Peyer's patch (tissue), 4 donors: ENCODE results near the gene VPS45. TPM values are rescaled to one million over a fixed set of nuclear protein-coding genes. Genes with fewer than 3 reads are reported as not detected.
"Not testable (repeated sequence)": the region's sequence is repeated elsewhere in the genome, so short reads cannot be mapped to it uniquely, and the experiment has no call there.

Experiments
- DNase-seq, 3 donors: peaks; one replicate each; pipeline ENCODE4 v3.0.0-alpha.2; 2017 to 2019
- H3K27ac ChIP-seq, 4 donors: fragments of 200-600 bp; sonication (generic); one replicate each; pipeline ENCODE4 v1.5.1; 2016 to 2019
- H3K27me3 ChIP-seq, 2 donors: fragments of 200-600 bp; sonication (generic); one replicate each; pipeline ENCODE4 v1.5.1; 2019
- H3K36me3 ChIP-seq, 3 donors: fragments of 200-600 bp; sonication (generic); one replicate each; pipeline ENCODE4 v1.5.1; 2016 to 2019
- H3K4me1 ChIP-seq, 4 donors: fragments of 200-600 bp; sonication (generic); one replicate each; pipeline ENCODE4 v1.5.1; 2016 to 2019
- H3K4me3 ChIP-seq, 4 donors: fragments of 200-600 bp; sonication (generic); 1 replicate in 3 of 4; 2 replicates in 1 of 4; pipeline ENCODE4 v1.5.1; 2016 to 2019; ENCODE audit warnings: mild to moderate bottlenecking in 1 of 4
- H3K9me3 ChIP-seq, 4 donors: fragments of 200-600 bp; sonication (generic); one replicate each; pipeline ENCODE4 v1.5.1; 2016 to 2019; ENCODE audit warnings: mild to moderate bottlenecking in 1 of 4
- CTCF ChIP-seq, 6 experiments: fragments of 450-650 bp in 4 of 6; fragments of 200-600 bp in 2 of 6; sonication (generic) in 1 of 6; IDR thresholded peaks; one replicate each; pipeline ENCODE4 v1.5.1; 2017 to 2019; ENCODE audit warnings: antibody characterized with exemption in 6 of 6, mild to moderate bottlenecking in 3 of 6, moderate library complexity in 1 of 6
- POLR2A ChIP-seq, 2 donors: fragments of 450-650 bp; IDR thresholded peaks; one replicate each; pipeline ENCODE4 v1.5.1; 2017; ENCODE audit warnings: antibody characterized with exemption in 2 of 2, mild to moderate bottlenecking in 2 of 2, moderate library complexity in 2 of 2
- total RNA-seq, 4 donors: library from RNA; depleted of rRNA; stranded (reverse); fragments of >200 nt; gene quantifications; one replicate each; pipeline ENCODE4 v1.1.0, GENCODE V29; 2016

Gene VPS45
- total RNA-seq, 4 donors from 2014 or later, result 36.1 to 70.1 (median 42.0) TPM

GRCh38 chr1:150126811-150127210, 59.2 kb downstream of the VPS45 start:
- no peak overlapping the region for H3K27ac ChIP-seq
- H3K4me3 ChIP-seq, result no peak overlapping the region
- H3K27me3 ChIP-seq, result no peaks in the 10 kb centered on the region
- H3K4me1 ChIP-seq, result no peaks in the 10 kb centered on the region
- DNase-seq, result no peak
- H3K9me3 ChIP-seq, result no peaks in the 10 kb centered on the region
- TF ChIP-seq POLR2A (IDR thresholded peaks at IDR 0.05) (no peak), CTCF (IDR thresholded peaks at IDR 0.05) (no peak)
- H3K36me3 ChIP-seq, result peaks cover 0 to 7% (median 0%) of the 10 kb centered on the region in 3 donors

DNA sequence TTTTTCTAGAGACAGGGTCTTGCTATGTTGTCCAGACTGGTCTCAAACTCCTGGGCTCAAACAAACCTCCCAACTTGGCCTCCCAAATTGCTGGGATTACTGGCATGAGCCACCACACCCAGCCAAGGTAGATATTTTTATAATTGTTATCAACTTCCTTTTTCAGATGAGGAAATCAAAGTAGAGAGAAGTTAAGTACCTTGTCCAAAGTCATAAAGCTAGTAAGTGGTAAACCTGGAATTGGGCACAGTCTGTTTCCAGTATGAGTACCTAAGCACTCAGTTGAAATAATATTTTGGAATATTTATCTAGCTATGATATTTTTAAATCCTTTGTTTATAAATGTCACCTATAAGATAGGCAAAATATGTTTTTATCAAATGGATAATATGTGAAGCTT, 59.9 kb downstream of the VPS45 start:
- no peak for DNase-seq
- no peak overlapping the region for H3K4me3 ChIP-seq
- H3K27me3 ChIP-seq, result no peaks in the 10 kb centered on the region
- no peaks in the 10 kb centered on the region for H3K4me1 ChIP-seq
- H3K36me3 ChIP-seq, result peaks cover 0 to 7% (median 0%) of the 10 kb centered on the region in 3 donors
- TF ChIP-seq CTCF (IDR thresholded peaks at IDR 0.05), result no peak
- no peak for TF ChIP-seq POLR2A (IDR thresholded peaks at IDR 0.05)
- no peak overlapping the region for H3K27ac ChIP-seq
- no peaks in the 10 kb centered on the region for H3K9me3 ChIP-seq

DNA sequence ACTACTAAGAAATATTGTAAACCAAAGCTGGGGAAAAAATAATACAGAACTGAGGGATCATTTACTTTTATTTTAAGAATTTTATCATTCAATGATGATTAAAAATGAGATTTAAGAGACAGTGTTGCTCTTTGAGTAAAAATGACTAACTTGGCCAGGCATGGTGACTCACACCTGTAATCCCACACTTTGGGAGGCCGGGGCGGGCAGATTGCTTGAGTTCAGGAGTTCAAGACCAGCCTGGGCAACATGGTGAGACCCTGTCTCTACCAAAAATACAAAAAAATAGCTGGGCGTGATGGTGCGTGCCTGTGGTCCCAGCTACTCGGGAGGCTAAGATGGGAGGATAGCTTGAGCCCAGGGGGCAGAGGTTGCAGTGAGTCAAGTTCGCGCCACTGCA, 60.3 kb downstream of the VPS45 start:
- no peak for TF ChIP-seq POLR2A (IDR thresholded peaks at IDR 0.05)
- TF ChIP-seq CTCF (IDR thresholded peaks at IDR 0.05), result no peak

GRCh38 chr1:150132372-150132771, 64.8 kb downstream of the VPS45 start:
- Histone ChIP-seq H3K27me3 (no peaks in the 10 kb centered on the region), H3K4me1 (no peaks in the 10 kb centered on the region), H3K9me3 (no peaks in the 10 kb centered on the region), H3K4me3 (no peak overlapping the region), H3K27ac (no peak overlapping the region), H3K36me3 (no peaks in the 10 kb centered on the region)
- no peak for DNase-seq
- TF ChIP-seq POLR2A (IDR thresholded peaks at IDR 0.05) (no peak), CTCF (IDR thresholded peaks at IDR 0.05) (no peak)

More for the DNA sequence above, 60.3 kb downstream of the VPS45 start:
- DNase-seq, result no peak
- peaks cover 0 to 7% (median 0%) of the 10 kb centered on the region in 3 donors for H3K36me3 ChIP-seq
- no peaks in the 10 kb centered on the region for H3K9me3 ChIP-seq
- no peak overlapping the region for H3K4me3 ChIP-seq
- H3K27ac ChIP-seq, result no peak overlapping the region
- H3K4me1 ChIP-seq, result no peaks in the 10 kb centered on the region
- H3K27me3 ChIP-seq, result no peaks in the 10 kb centered on the region

DNA sequence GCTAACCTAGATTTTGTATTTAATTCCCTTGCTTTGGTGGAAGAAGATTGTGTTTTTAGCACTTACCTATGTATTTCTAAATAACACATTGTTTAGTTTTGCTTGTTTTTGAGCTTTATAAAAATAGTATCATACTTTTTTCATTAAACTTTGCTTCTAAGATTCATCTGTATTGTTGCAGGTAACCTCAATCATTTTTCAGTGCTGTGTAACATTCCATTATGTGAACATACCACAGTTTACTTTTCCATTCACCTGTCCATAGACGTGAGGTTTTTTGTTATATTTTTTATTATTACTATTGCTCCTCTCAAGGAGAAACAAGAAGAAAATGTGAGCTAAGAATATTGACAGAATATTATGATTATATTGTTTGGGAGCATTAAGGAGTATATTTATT, 67.0 kb downstream of the VPS45 start:
- no peaks in the 10 kb centered on the region for H3K27me3 ChIP-seq
- H3K27ac ChIP-seq, result no peak overlapping the region
- DNase-seq, result no peak
- no peaks in the 10 kb centered on the region for H3K36me3 ChIP-seq
- TF ChIP-seq POLR2A (IDR thresholded peaks at IDR 0.05), result no peak
- no peak for TF ChIP-seq CTCF (IDR thresholded peaks at IDR 0.05)
- H3K4me3 ChIP-seq, result no peak overlapping the region
- no peaks in the 10 kb centered on the region for H3K4me1 ChIP-seq
- H3K9me3 ChIP-seq, result no peaks in the 10 kb centered on the region

- H3K9me3 ChIP-seq, DNase-seq, H3K27me3 ChIP-seq, H3K36me3 ChIP-seq, H3K27ac ChIP-seq, H3K4me3 ChIP-seq, H3K4me1 ChIP-seq: not testable (repeated sequence)
These were observed 67.8 kb downstream of the VPS45 start for GRCh38 chr1:150135400-150135799.
